ENCODE measurements around the gene MORN1. TPM values are rescaled to one million over a fixed set of nuclear protein-coding genes. Genes with fewer than 3 reads are reported as not detected.

Gene MORN1
- total and polyA plus RNA-seq, 10 donors = 1.9 to 13.5 (median 6.9) TPM

DNA sequence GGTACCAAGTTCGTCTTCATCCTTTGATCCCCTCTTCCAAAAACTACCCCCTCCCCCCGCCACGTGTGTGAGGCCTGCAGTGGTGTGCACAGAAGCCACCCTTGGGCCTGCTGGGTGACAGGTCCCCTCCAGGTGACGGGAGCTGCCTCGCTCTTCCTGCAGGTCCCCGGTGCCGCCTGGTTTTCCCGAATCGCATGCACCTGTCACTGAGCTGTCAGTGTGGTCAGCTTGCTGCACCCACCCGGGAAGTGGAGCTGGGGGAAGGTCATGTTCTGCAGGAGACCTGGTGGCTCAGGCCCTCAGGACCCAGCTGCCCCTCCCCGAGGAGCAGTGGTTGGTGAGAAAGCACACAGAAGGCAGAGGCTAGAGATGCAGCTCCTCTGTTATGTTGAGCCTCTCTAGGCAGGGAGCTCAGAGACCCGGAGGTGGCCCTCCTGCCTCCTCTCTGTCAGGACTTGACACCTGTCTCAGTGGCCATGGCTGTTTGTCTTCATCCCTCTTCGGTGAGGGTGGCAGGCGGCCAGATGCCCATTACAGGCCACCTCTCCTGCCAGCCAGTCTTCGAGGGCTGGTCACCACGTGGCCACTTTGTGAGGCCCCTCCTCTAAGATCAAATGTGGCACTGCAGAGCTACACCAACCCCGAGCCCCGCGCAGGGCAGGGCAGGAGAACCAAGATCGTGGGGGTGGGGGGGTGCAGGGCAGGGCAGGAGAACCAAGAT, 102.4 kb downstream of the MORN1 start:
- no peak for DNase-seq
- WGBS, 5 donors = 82 to 86% (median 83%) methylated on average over 19 to 20 of the region's 20 CpGs

DNA sequence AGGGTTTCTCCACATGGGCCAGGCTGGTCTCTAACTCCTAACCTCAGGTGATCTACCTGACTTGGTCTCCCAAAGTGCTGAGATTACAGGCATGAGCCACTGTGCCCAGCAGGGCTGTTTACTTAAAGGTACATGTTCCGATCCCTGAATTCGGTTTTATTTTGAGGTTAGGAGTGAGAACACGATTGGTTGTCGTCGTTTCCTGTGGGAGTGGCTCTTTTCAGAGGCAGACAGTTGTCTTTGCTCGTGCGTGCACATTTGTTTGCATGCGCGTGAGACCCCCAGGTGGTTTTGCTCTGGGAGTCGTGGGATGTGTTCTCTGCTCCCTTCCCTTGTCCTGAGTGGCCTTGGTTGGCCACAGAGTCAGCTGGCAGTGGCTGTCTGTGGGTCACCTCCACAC, 103.0 kb downstream of the MORN1 start:
- TF ChIP-seq, protein P1, sequence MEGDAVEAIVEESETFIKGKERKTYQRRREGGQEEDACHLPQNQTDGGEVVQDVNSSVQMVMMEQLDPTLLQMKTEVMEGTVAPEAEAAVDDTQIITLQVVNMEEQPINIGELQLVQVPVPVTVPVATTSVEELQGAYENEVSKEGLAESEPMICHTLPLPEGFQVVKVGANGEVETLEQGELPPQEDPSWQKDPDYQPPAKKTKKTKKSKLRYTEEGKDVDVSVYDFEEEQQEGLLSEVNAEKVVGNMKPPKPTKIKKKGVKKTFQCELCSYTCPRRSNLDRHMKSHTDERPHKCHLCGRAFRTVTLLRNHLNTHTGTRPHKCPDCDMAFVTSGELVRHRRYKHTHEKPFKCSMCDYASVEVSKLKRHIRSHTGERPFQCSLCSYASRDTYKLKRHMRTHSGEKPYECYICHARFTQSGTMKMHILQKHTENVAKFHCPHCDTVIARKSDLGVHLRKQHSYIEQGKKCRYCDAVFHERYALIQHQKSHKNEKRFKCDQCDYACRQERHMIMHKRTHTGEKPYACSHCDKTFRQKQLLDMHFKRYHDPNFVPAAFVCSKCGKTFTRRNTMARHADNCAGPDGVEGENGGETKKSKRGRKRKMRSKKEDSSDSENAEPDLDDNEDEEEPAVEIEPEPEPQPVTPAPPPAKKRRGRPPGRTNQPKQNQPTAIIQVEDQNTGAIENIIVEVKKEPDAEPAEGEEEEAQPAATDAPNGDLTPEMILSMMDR (IDR thresholded peaks at IDR 0.05 in 8 of 11, conservative IDR thresholded peaks at IDR 0.05 in 3 of 11) = no peak
- TF ChIP-seq POLR2AphosphoS5 (IDR thresholded peaks at IDR 0.05) (no peak), POLR2A (IDR thresholded peaks at IDR 0.05) (no peak)
- H3K27ac ChIP-seq = peak overlapping the region in 3 of 8 donors; percentile 84 to 88 (median 86)
- no peaks in the 10 kb centered on the region for H3K36me3 ChIP-seq
- no peak overlapping the region for H3K4me3 ChIP-seq
- H3K9me3 ChIP-seq = no peaks in the 10 kb centered on the region
- intact Hi-C loops (cut with DNase I; ENCODE audit: low total_unique reads) = no loop called here
- no peak for DNase-seq
- 67 to 76% (median 74%) methylated on average over 10 of the region's 10 CpGs for WGBS, 5 donors
- H3K27me3 ChIP-seq (replicated peaks in 1 of 7) = peaks cover 0 to 6% (median 0%) of the 10 kb centered on the region in 7 donors
- peaks cover 52 to 92% (median 76%) of the 10 kb centered on the region in 6 donors for H3K4me1 ChIP-seq

More for the DNA sequence above, 102.4 kb downstream of the MORN1 start:
- no peak overlapping the region for H3K4me3 ChIP-seq
- intact Hi-C loops (cut with DNase I; ENCODE audit: low total_unique reads) = no loop called here
- peak overlapping the region in 4 of 8 donors; percentile 84 to 88 (median 85) for H3K27ac ChIP-seq
- peaks cover 53 to 92% (median 79%) of the 10 kb centered on the region in 6 donors for H3K4me1 ChIP-seq
- no peaks in the 10 kb centered on the region for H3K36me3 ChIP-seq
- H3K9me3 ChIP-seq = no peaks in the 10 kb centered on the region
- TF ChIP-seq, protein P1 (IDR thresholded peaks at IDR 0.05 in 8 of 11, conservative IDR thresholded peaks at IDR 0.05 in 3 of 11) = no peak
- TF ChIP-seq POLR2A (IDR thresholded peaks at IDR 0.05) = no peak
- peaks cover 0 to 6% (median 0%) of the 10 kb centered on the region in 7 donors for H3K27me3 ChIP-seq (replicated peaks in 1 of 7)

DNA sequence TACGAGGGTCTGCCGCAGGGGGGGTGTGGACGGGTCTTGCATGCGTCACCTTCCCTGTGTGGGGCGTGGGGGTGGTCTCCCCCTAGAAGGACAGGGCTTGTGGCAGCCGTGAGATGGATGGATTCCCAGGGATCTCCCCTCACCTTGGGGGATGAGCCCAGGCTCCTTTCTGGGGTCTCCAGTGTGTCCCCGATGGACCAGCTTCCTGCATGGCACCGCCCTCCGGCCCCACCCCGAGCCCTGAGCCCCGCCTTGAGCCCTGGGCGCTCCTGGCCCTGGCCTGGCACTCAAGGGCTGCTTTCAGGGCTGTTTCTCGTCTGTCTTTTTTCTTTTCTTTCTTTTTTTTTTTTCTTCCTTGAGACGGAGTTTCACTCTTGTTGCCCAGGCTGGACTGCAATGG, 103.7 kb downstream of the MORN1 start:
- no peaks in the 10 kb centered on the region for H3K9me3 ChIP-seq
- H3K27ac ChIP-seq = peak overlapping the region in 3 of 8 donors; percentile 84 to 88 (median 86)
- DNase-seq = no peak
- H3K4me1 ChIP-seq = peaks cover 50 to 92% (median 76%) of the 10 kb centered on the region in 6 donors
- peaks cover 0 to 5% (median 0%) of the 10 kb centered on the region in 6 donors for H3K36me3 ChIP-seq
- intact Hi-C loops (cut with DNase I; ENCODE audit: low total_unique reads) = no loop called here
- peaks cover 0 to 6% (median 0%) of the 10 kb centered on the region in 7 donors for H3K27me3 ChIP-seq (replicated peaks in 1 of 7)
- no peak for TF ChIP-seq POLR2A (IDR thresholded peaks at IDR 0.05)
- TF ChIP-seq, protein P1 (IDR thresholded peaks at IDR 0.05 in 8 of 11, conservative IDR thresholded peaks at IDR 0.05 in 3 of 11) = no peak
- TF ChIP-seq POLR2AphosphoS5 (IDR thresholded peaks at IDR 0.05) = no peak
- H3K4me3 ChIP-seq = no peak overlapping the region
- 82 to 94% (median 87%) methylated on average over 14 of the region's 14 CpGs for WGBS, 5 donors

DNA sequence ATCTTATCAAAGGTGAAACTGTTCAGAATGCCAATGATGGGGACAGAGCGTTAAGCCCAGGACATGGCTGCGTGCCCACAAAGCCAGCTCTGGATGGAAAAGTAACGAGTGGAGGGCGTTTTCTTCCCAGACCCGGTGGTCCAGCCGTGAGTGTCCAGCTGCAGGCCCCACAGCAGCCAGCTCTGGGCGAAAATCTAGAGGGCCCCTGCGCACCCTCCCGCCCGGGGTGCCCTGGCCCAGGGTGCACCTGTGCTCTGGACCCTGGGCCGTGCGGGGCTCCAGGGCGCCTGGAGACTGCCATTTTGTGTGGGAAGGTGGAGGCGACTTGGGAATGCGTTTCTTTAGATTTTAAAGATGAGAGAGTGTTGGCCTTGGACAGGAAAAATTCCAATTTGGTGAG, 104.4 kb downstream of the MORN1 start:
- peaks cover 0 to 8% (median 0%) of the 10 kb centered on the region in 6 donors for H3K36me3 ChIP-seq
- no peak for TF ChIP-seq POLR2AphosphoS5 (IDR thresholded peaks at IDR 0.05)
- peaks cover 0 to 1% (median 0%) of the 10 kb centered on the region in 7 donors for H3K27me3 ChIP-seq (replicated peaks in 1 of 7)
- no peak overlapping the region for H3K4me3 ChIP-seq
- H3K27ac ChIP-seq = peak overlapping the region in 1 of 8 donors; percentile 8
- 88 to 95% (median 90%) methylated on average over 14 to 15 of the region's 15 CpGs for WGBS, 5 donors
- no peak for DNase-seq
- intact Hi-C loops (cut with DNase I; ENCODE audit: low total_unique reads) = no loop called here
- peaks cover 43 to 88% (median 70%) of the 10 kb centered on the region in 6 donors for H3K4me1 ChIP-seq
- H3K9me3 ChIP-seq = no peaks in the 10 kb centered on the region
